Keratinocyte (primary cell): ENCODE measurements around the gene ZDHHC9. TPM values are rescaled to one million over a fixed set of nuclear protein-coding genes. Genes with fewer than 3 reads are reported as not detected.

ENCODE experiments used
- DNase-seq: peaks from one replicate; pipeline ENCODE4 v3.0.0-alpha.2; 2011; ENCODE audit warnings: low read depth, missing footprints, low spot score
- FAIRE-seq: peaks from 2 replicates; lab custom pipeline; 2011; peaks lifted over from hg19 to GRCh38; lab: Jason Lieb, UNC
- H2AFZ ChIP-seq: 2 replicates; pipeline ENCODE4 v1.6.0; 2012; ENCODE audit warnings: low read length, control low read depth, inconsistent platforms; ENCODE audit not compliant: control insufficient read depth
- H3K27ac ChIP-seq: 2 replicates; pipeline ENCODE4 v1.5.1; 2011; ENCODE audit warnings: low read length; ENCODE audit not compliant: control insufficient read depth, insufficient read depth
- H3K27me3 ChIP-seq: 3 replicates; pipeline ENCODE4 v1.6.0; 2011; ENCODE audit warnings: low read length; ENCODE audit not compliant: control insufficient read depth, insufficient read depth; ENCODE audit errors: extremely low read depth
- H3K36me3 ChIP-seq, 2 experiments: 2 replicates in 1 of 2; 3 replicates in 1 of 2; pipeline ENCODE4 v1.5.1; 2011; ENCODE audit warnings: low read length in 2 of 2, mild to moderate bottlenecking in 1 of 2; ENCODE audit not compliant: control insufficient read depth in 2 of 2, insufficient read depth in 2 of 2; ENCODE audit errors: extremely low read depth in 1 of 2
- H3K4me1 ChIP-seq: 3 replicates; pipeline ENCODE4 v1.5.1; 2011; ENCODE audit warnings: low read length; ENCODE audit not compliant: control insufficient read depth, insufficient read depth; ENCODE audit errors: extremely low read depth
- H3K4me2 ChIP-seq: 3 replicates; pipeline ENCODE4 v1.6.0; 2011; ENCODE audit warnings: low read depth, low read length; ENCODE audit not compliant: control insufficient read depth, insufficient read depth; ENCODE audit errors: extremely low read depth
- H3K4me3 ChIP-seq, 3 experiments: fragments of 200-600 bp in 1 of 3; sonication (generic) in 1 of 3; 2 replicates in 2 of 3; 3 replicates in 1 of 3; pipeline ENCODE4 v1.5.1; 2011 to 2016; ENCODE audit warnings: low read length in 3 of 3, mild to moderate bottlenecking in 3 of 3, control low read depth in 2 of 3, inconsistent platforms in 1 of 3, low read depth in 1 of 3, mixed read lengths in 1 of 3, mixed run types in 1 of 3, moderate library complexity in 1 of 3; ENCODE audit not compliant: control insufficient read depth in 2 of 3, insufficient read depth in 2 of 3; ENCODE audit errors: extremely low read depth in 1 of 3
- H3K79me2 ChIP-seq: 2 replicates; pipeline ENCODE4 v1.6.0; 2012; ENCODE audit warnings: low read length; ENCODE audit not compliant: control insufficient read depth, insufficient read depth
- H3K9ac ChIP-seq: 3 replicates; pipeline ENCODE4 v1.6.0; 2011; ENCODE audit warnings: low read length; ENCODE audit not compliant: control insufficient read depth, insufficient read depth; ENCODE audit errors: extremely low read depth
- H3K9me1 ChIP-seq: 3 replicates; pipeline ENCODE4 v1.6.0; 2011; ENCODE audit warnings: low read length; ENCODE audit not compliant: control insufficient read depth, insufficient read depth; ENCODE audit errors: extremely low read depth
- H3K9me3 ChIP-seq: 2 replicates; pipeline ENCODE4 v1.5.1; 2012; ENCODE audit warnings: low read depth, low read length; ENCODE audit not compliant: control insufficient read depth
- H4K20me1 ChIP-seq: 3 replicates; pipeline ENCODE4 v1.6.0; 2011; ENCODE audit warnings: low read length; ENCODE audit not compliant: control insufficient read depth, insufficient read depth; ENCODE audit errors: extremely low read depth
- EZH2 ChIP-seq: IDR thresholded peaks from one replicate; pipeline ENCODE4 v1.6.1; 2012; ENCODE audit warnings: inconsistent platforms, mild to moderate bottlenecking, low read length, moderate library complexity
- dilution Hi-C: fragments of 300-500 bp; cut with MboI; formaldehyde crosslinking; loops from one replicate; pipeline ENCODE4 v1.7.0; 2020; ENCODE audit warnings: low sequenced_read_pairs; ENCODE audit not compliant: extremely low pct_ligation_motif_present
- polyA minus RNA-seq, 3 experiments: library from RNA; depleted of rRNA, polyadenylated mRNA; stranded (reverse); fragments of >200 nt; gene quantifications; 1 replicate in 1 of 3; 2 replicates in 1 of 3; 3 replicates in 1 of 3; pipeline ENCODE4 v1.2.3, GENCODE V29; 2011
- polyA plus RNA-seq, 5 experiments: library from polyadenylated mRNA; depleted of rRNA in 3 of 5; stranded (reverse) in 3 of 5; stranded (forward) in 1 of 5; unstranded in 1 of 5; fragments of >200 nt; gene quantifications; 1 replicate in 1 of 5; 2 replicates in 3 of 5; 3 replicates in 1 of 5; pipeline versions ENCODE4 v1.2.1 to v1.2.3, GENCODE V29; 2011 to 2012; ENCODE audit warnings: missing spikeins in 2 of 5, low read depth in 1 of 5, low replicate concordance in 1 of 5
- TF ChIP-seq, protein P1 (sequence below), 3 experiments: IDR thresholded peaks in 1 of 3; conservative IDR thresholded peaks in 1 of 3; optimal IDR thresholded peaks in 1 of 3; 2 replicates in 2 of 3; 3 replicates in 1 of 3; pipeline versions ENCODE3 to v1.5.1; 2011; ENCODE audit warnings: low read length in 3 of 3, mild to moderate bottlenecking in 3 of 3, moderate library complexity in 2 of 3, control low read depth in 1 of 3, inconsistent platforms in 1 of 3; ENCODE audit not compliant: insufficient read depth in 2 of 3; ENCODE audit errors: extremely low read depth in 1 of 3

Gene ZDHHC9
- 21.5 to 43.3 TPM (median 30.0 TPM) in 3 replicates for polyA plus RNA-seq
- polyA plus RNA-seq (2011; ENCODE audit: low read depth) = 8.4 TPM
- polyA plus RNA-seq (2011; cell fraction: cytosol; rRNA removed) = 27.0 and 37.3 TPM in 2 replicates
- 49.9 and 54.9 TPM in 2 replicates for polyA plus RNA-seq (2011; cell fraction: nucleus; rRNA removed)
- 20.0 and 26.8 TPM in 2 replicates for polyA plus RNA-seq (2012; ENCODE audit: low replicate concordance)
- 34.7 to 37.4 TPM (median 37.3 TPM) in 3 replicates for polyA minus RNA-seq
- polyA minus RNA-seq (2011; cell fraction: cytosol; rRNA and poly(A)+ RNA removed) = 26.9 TPM
- 23.8 and 52.4 TPM in 2 replicates for polyA minus RNA-seq (2011; cell fraction: nucleus; rRNA and poly(A)+ RNA removed)

DNA sequence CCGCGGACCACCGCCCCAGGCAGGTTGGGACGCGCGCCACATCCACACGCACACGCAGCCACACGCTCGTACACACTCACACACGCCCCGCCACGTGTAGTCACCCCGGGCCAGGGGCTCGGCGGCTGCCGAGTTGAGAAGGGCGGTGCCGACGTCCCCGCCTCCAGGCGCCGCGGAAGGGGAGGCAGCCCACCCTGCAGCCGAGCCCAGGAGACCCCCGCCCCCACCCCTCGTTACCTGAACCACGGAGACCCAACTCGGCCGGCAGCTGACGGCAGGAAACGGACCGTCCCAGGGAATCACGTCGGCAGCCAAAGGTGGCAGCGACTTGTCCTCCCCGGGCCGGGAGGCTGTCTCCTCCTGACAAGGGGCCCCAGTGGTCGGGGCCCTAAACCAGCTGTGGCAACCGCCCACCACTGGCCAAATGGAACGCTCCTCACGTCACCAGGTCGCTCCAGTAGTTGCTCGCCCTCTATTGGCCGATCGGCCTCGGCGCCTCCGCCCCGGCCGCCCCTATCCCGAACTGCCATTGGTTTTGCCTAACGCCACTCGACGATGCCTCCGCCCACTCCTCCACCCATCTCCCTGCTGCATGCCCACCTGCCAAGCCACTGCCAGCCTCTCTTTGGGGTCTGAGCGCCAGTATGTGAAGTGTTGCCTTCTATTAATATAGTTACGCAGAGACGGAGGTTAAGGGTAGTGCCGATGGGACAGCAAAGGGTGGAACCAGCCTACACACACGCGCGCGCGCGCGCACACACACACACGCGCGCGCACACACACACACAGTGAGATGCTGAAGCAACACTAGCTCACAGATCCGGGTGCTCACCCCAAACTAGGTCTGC lies at the start of gene ZDHHC9:
Gene ZDHHC9, minus strand, starts transcription at position 428 of the 848 bp plus-strand sequence. CDS start 1,941 bp downstream, outside the sequence.
- Histone ChIP-seq H2AFZ (peak within 1 kb of the TSS; percentile 90), H3K9ac (peak within 1 kb of the TSS; percentile 80), H3K36me3 (no peaks in the 10 kb centered on the region), H3K79me2 (peaks cover 17% of the 10 kb centered on the region), H3K27ac (peak within 1 kb of the TSS; percentile 62), H4K20me1 (no peaks in the 10 kb centered on the region), H3K27me3 (no peaks in the 10 kb centered on the region), H3K4me3 (peak within 1 kb of the TSS; percentile 72 to 76 (median 74)), H3K4me1 (no peaks in the 10 kb centered on the region), H3K9me1 (no peaks in the 10 kb centered on the region), H3K4me2 (peak within 1 kb of the TSS; percentile 75), H3K9me3 (no peaks in the 10 kb centered on the region)
- DNase-seq (peak; percentile 41), FAIRE-seq (no peak)
- dilution Hi-C loops = no loop called here
- TF ChIP-seq EZH2 = no peak
- TF ChIP-seq, protein P1, sequence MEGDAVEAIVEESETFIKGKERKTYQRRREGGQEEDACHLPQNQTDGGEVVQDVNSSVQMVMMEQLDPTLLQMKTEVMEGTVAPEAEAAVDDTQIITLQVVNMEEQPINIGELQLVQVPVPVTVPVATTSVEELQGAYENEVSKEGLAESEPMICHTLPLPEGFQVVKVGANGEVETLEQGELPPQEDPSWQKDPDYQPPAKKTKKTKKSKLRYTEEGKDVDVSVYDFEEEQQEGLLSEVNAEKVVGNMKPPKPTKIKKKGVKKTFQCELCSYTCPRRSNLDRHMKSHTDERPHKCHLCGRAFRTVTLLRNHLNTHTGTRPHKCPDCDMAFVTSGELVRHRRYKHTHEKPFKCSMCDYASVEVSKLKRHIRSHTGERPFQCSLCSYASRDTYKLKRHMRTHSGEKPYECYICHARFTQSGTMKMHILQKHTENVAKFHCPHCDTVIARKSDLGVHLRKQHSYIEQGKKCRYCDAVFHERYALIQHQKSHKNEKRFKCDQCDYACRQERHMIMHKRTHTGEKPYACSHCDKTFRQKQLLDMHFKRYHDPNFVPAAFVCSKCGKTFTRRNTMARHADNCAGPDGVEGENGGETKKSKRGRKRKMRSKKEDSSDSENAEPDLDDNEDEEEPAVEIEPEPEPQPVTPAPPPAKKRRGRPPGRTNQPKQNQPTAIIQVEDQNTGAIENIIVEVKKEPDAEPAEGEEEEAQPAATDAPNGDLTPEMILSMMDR (optimal IDR thresholded peaks at IDR 0.05 in 1 of 3, IDR thresholded peaks at IDR 0.05 in 1 of 3, conservative IDR thresholded peaks at IDR 0.05 in 1 of 3; ENCODE audit: extremely low read depth in 1 of 3, insufficient read depth in 2 of 3, low read length in 3 of 3) = no peak

DNA sequence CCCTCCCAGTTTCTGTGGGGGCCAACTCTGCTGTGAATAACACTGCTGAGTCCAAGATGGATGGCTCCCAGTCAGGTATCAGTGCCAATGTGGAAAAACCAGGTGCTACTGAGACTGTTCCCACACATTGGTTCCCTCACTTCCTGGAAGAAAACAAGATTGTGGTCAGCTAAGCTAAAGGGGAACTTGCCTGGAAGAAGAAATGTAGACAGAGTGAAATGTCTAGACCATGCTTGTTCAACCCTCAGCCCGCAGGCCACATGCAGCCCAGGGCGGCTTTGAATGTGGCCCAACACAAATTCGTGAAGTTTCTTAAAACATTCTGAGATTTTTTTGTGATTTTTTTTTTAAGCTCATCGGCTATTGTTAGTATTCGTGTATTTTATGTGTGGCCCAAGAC lies 33.7 kb upstream of the ZDHHC9 start:
- DNase-seq (no peak), FAIRE-seq (no peak)
- no peak overlapping the region for H3K4me3 ChIP-seq
- no peak overlapping the region for H3K4me2 ChIP-seq
- no peaks in the 10 kb centered on the region for H3K27me3 ChIP-seq
- dilution Hi-C loops = no loop called here
- H3K36me3 ChIP-seq = no peaks in the 10 kb centered on the region
- no peaks in the 10 kb centered on the region for H3K9me3 ChIP-seq
- no peak overlapping the region for H2AFZ ChIP-seq
- H3K79me2 ChIP-seq = no peaks in the 10 kb centered on the region
- no peak for TF ChIP-seq EZH2
- TF ChIP-seq, protein P1 (optimal IDR thresholded peaks at IDR 0.05 in 1 of 3, IDR thresholded peaks at IDR 0.05 in 1 of 3, conservative IDR thresholded peaks at IDR 0.05 in 1 of 3; ENCODE audit: extremely low read depth in 1 of 3, insufficient read depth in 2 of 3, low read length in 3 of 3) = no peak
- H4K20me1 ChIP-seq = no peaks in the 10 kb centered on the region
- no peak overlapping the region for H3K9ac ChIP-seq
- H3K9me1 ChIP-seq = no peaks in the 10 kb centered on the region
- H3K4me1 ChIP-seq = no peaks in the 10 kb centered on the region
- H3K27ac ChIP-seq = no peak overlapping the region
